NCI-H2196 (cell line): Measurements from ENCODE around the gene C17orf78.
"Not testable (repeated sequence)": the region's sequence is repeated elsewhere in the genome, so short reads cannot be mapped to it uniquely, and the experiment has no call there.

Source experiments
- DNase-seq: peaks from one replicate; lab custom pipeline; 2025; ENCODE audit not compliant: unreplicated experiment; lab: John Stamatoyannopoulos, UW

The C17orf78 gene

DNA sequence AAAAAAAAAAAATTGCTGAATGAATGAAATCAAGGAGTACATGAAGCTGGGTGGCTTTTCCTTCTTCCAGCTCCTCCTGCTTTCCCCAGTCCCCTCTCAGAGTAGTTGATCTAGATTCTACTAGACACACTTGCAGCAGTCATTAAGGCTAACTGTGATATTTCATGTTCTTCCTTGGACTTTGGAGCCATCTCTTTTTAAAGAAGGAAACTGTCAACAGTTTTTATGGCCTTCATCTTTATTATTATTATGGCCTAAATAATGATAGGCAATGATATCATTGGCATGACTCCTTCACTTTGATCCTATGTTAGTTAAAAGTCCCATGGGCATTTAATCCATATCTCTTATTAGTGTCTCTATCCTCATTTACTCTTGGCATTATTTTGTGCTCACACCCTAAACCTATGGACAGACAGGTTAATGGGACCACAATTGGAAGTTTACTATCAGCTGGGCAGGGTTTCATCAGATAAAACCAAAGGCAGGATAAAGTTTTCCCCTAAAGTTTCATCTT, 9.7 kb downstream of the C17orf78 start:
- DNase-seq: no peak

DNA sequence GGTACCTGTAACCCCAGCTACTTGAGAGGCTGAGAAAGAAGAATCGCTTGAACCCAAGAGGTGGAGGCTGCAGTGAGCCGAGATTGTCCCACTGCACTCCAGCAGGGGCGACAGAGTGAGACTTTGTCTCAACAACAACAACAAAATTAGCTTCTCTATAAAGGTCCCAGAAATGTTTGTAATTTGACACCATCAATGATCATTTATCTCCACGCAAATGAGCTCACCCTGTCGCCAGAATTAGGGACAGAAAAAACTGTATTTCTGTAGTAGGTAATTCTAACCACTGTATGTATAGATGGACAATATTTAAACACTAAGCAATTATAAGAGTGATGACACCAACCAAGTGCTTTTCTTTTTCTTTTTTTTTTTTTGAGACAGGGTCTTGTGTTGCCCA, 10.7 kb downstream of the C17orf78 start:
- DNase-seq: no peak

DNA sequence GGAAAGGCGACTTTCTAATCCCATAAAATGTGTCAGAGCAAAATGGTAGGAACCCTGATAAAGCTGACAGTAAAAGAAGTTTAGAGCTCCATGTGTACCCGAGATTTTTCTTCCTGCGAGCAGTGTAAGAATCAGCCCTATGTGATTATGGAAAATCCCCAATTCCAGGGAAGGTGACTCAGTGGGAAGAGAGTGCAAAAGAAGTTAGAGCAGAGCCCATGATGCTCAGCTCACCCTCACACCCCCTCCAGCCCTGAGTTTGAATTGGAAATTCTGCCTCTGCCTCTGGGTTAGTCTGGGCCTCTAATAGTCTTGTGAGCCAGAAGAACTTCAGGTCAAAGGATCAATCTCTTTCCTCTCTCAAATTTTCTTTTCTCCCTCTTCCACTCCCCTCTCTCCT, 12.5 kb downstream of the C17orf78 start:
- no peak for DNase-seq

DNA sequence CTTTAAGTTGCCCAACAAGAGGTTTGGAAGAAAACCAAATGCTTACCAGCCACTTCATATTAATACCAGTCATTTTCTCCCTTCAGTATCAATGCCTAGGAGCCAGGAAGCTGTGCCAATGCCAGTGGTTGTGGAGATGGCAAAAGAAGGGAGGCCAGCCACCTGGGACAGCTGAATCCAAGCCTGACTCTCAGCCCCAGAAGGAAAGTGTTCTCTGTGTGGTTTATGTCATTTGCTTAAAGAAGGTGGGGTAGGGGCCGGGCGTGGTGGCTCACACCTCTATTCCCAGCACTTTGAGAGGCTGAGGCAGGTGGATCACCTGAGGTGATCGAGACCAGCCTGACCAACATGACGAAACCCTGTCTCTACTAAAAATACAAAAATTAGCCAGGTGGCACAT, 13.4 kb downstream of the C17orf78 start:
- no peak for DNase-seq

DNA sequence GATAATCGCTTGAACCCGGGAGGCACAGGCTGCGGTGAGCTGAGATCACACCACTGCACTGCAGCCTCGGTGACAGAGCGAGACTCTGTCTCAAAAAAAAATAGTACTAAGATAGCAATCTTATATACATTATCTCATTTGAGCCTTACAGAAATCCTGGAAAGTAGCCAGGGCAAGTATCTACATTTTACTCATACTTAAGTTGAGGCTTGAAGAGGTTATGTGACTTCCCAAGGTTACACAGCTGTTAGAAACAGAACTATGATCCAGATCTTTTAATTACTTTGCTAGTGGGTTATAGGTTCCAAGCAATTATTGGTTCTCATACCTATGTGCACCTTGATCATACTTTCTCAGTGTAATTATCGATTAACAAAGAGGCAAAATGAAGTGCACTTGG, 15.4 kb downstream of the C17orf78 start:
- no peak for DNase-seq

DNA sequence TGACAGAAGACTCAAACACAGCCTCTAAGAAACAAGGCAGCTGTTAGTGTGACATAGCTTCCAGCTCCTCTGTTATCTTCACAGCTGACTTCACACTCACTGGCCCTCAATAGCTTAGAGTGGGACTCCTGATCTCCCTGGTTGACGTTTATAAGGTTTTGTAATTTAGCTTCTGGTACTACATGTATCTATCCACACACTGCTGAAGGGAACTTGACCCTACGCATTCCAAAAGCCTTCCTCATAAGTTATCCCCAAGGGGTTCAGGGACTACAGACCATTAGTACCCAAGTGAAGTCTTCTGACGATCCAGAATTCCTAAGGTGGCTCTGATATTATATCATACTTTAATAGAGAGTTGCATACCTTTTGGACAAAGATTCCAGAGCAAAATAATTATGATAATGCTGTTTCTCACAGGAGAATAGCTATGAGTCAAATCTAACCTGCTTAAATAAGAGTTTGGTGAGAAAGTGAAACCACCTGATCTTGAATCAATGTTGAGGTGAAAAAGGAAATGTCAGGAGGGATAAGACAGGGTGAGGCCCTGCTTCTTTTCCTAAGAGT, 16.3 kb downstream of the C17orf78 start:
- no peak for DNase-seq

DNA sequence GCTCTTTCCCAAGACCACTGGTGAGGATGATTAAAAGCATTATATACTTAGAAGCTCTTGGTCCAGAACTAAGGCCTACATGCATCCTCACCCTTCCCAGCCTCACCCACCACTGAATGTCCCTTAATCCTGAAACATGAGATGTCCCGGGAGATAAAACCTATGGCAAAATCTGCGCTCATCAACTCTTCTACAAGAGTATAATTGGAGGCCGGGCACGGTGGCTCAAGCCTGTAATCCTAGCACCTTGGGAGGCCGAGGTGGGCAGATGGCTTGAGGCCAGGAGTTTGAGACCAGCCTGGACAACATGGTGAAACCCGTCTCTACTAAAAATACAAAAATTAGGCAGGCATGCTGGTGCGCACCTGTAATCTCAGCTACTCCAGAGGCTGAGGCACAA, 17.6 kb downstream of the C17orf78 start:
- no peak for DNase-seq

DNA sequence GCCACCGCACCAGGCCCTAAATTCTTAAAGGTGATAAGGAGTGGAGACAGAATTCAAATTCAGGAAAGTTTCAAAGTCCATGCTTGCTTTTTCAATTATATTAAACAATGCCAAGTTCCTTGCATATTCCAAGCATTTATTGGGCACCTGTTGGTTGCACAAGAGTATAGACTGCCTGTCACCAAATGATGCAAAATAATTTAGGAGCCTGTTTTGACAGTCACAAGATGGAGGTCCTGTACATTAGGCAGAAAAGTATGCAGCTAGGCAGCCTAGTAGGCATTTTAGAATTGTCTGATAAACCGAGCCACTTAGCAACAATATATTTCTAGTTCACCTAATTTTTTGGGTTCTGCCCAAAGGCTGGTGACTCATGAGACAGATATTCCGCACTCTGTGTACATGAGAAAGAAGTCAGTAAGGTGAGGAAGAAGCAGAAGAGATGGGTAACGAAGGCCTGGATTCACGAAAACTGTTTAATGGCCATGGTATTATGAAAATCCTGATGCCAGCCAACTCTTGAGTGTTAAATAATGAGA, 23.5 kb downstream of the C17orf78 start:
- DNase-seq: no peak

DNA sequence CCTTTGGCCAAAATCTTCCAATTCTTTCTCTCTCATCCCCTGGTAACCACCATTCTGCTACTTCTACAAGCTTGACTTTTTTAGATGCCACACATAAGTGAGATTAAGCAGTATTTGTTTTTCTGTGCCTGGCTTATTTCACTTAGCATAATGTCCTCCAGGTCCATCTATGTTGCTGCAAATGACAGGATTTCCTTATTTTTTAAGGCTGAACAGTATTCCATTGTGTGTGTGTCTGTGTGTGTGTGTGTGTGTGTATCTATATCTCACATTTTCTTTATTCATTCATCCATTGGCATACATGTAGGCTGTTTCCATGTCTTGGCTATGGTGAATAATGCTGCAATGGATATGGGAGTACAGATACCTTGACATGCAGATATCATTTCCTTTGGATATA, 24.7 kb downstream of the C17orf78 start:
- no peak for DNase-seq

DNA sequence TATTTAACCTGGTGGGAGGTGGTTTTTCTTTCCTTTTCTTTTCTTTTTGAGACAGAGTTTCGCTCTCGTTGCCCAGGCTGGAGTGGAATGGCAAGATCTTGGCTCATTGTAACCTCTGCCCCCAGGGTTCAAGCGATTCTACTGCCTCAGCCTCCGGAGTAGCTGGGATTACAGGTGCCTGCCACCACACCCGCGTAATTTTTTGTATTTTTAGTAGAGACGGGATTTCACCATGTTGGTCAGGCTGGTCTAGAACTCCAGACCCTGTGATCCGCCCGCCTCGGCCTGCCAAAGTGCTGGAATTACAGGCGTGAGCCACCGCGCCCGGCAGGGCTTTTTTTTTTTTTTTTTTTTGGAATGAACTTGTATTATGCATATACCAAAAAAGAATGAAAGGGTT, 29.7 kb downstream of the C17orf78 start:
- not testable (repeated sequence) for DNase-seq

DNA sequence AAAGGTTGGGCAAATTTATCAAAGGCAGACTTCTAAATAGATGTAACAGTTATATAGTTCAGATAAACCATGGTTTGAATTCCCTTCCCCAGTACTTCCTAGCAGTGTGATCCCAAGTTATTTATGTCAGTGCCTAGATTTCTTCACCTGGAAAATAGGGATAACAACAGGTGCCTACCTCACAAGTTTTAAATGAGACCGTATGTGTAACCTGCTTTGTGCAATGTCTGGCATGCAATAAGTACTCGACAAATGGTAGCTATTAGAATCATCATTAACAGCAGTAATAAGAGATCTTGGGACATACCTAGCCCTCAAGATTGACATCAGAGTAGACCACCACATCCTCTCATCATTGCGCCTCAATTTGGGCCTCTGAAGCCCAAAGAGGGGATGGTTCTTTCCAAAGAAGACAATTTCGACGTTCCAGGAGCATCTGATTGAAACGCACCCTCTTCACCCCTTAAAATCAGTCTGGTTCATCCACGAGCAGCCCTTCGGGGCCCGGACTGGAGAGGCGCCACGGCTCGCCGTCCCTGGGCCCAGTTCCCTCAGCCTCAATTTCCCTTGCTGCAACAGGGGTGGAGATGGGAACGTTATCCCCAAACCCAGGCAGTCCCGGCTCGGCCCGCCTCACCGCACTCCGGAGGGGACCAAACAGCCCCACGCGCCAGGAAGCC, 30.3 kb downstream of the C17orf78 start:
- no peak for DNase-seq

DNA sequence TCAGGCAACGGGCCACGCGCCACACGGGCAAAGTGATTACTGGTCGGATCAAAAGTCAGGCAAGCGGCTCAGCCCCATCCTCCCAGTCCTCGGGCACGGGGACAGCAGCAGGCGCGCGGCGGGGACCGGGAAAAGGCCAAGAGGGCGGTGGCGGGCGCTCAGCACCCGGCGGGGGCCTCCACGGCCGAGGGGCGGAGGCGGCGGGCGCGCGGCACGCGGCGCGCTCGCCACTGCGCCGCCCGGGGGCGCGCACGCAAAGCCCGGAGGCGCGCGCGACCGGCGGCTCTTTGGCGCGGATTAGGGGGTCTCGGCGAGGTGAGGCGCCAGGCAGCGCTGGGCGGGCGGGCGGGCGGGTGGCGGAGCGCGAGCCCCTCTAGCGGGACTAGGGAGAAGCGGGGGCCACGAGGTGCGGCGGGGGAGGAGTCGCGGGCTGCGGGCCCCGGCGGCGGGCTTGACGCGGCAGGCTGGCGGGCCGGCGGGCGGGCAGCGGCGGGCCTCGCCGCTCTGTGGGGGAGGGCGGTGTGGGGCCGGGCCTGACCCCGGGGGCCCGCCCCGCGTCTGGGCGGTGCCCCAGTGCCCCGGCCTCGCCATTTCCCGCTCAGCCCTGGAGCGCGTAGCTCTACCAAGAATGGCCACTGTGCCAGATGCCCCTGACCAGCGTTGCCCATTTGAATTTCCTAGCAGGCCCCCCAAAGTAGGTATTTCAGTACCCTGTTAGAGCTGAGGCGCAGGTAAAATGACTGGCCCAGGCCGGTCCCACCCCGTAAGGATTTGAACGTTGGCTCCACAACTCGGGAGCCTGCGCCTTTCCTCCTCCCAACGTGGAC, 31.1 kb downstream of the C17orf78 start, which contains the start of the genes ACACA and TADA2A:
TSS of gene ACACA (minus strand) at position 202 of the 827 bp plus-strand sequence. CDS start 537 bp downstream, outside the sequence.
TSS of gene TADA2A (plus strand) at position 252 of the 827 bp plus-strand sequence. CDS start 4,480 bp downstream, outside the sequence.
- DNase-seq: peak; percentile 76

DNA sequence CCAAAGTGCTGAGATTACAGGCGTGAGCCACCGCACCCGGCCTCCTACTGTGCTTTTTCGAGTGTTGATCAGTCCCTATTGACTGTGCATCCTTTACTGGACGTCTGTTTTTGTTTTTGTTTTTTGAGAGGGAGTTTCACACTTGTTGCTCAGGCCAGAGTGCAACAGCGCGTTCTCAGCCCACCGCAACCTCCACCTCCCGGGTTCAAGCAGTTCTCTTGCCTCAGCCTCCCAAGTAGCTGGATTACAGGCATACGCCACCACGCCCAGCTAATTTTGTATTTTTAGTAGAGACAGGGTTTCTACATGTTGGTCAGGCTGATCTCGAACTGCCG, 32.3 kb downstream of the C17orf78 start:
- not testable (repeated sequence) for DNase-seq

DNA sequence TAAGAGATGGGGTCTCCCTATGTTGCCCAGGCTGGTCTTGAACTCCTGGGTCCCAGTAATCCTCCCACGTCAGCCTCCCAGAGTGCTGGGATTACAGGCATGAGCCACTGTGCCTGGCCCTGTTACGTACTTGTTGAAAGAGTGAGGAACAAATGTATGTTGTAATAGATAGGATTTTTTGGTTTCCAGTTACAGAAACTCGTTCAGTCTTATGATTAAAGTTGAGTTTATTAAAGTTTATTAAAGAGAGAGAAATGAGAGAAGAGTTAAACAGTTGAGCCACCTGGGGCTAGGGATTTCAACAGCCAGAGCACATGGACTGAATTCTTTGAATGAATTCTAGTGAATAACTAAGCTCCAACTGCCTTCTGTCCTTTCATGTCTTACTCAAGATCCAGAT, 34.6 kb downstream of the C17orf78 start:
- no peak for DNase-seq

DNA sequence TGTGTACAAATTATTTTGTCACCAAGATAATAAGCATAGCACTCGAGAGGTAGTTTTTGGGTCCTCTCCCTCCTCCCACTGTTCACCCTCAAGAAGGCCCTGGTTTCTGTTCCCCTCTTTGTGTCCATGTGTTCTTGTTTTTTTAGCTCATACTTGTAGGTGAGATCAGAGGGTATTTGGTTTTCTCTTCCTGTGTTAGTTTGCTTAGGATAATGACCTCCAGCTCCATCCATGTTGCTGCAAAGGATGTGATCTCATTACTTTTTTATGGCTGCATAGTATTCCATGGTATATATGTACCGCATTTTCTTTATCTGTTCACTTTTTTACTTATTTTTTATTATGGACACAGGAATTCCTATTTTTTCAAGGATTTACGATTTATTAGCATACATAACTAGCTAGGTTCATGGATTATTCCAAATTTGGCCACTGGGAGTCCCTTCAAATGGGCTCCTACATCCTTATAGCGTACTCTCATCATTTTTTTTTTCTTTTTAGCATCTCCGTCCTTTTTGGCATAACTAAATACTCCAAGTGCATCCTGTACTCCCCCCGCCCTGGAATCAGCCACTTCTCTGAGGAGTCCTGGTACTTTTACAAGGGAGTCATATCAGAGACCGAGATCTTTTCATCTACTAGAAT, 38.2 kb downstream of the C17orf78 start:
- no peak for DNase-seq

DNA sequence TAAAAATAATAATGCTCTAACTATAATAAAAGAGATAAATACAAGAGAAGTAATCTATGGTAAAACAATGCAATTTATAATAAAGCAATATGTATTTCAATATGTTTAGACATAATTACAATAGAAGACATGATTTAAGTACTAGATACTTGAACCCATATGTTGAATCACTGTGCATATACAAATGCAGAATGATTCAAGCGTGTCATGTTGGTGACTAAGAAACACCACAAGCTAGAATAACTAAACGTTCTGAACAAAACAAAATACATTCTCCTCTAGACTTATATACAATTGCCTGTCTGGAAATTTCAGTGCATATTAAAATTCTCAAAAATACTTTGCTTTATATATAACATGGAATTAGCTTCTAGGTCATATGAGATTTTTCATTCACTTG, 42.1 kb downstream of the C17orf78 start:
- no peak for DNase-seq

DNA sequence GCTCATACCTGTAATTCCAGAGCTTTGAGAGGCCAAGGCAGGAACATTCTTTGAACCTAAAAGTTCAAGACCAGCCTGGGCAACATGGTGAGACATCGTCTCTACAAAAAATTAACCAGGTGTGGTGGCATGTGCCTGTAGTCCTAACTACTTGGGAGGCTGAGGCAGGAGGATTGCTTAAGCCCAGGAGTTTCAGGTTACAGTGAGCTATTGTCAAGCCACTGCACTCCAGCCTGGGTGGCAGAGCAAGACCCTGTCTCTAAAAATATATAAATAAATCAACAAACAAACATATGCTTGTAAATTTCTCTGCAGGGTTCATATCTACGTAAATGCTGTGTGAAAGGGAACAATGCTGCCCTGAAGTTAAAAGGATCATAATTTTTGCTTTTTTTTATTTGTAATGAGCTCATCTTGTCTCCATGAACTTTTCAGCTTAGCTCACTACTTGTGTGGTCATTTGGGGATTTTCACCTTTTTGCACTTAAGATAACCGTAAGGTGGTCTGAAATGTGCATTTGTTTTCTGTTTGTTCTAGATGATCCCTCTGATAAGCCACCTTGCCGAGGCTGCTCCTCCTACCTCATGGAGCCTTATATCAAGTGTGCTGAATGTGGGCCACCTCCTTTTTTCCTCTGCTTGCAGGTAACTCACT, 47.3 kb downstream of the C17orf78 start:
- no peak for DNase-seq

DNA sequence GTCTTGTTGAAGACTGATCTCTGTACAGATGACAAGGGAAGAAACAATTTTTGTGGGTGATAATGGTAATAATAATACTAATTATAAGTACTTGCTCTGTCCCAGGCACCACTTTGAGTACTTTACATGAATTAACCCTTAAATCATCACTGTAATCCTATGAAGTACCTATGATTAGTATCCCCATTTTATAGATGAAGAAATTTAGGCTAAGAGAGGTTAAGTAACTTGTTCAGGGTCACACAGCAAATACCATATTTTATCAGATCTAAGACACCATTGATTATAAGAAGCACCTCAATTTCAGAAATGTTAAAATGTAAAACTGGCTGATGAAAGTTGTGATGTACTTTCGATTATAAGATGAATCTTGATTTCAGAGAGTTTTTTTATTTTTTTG, 49.5 kb downstream of the C17orf78 start:
- no peak for DNase-seq

DNA sequence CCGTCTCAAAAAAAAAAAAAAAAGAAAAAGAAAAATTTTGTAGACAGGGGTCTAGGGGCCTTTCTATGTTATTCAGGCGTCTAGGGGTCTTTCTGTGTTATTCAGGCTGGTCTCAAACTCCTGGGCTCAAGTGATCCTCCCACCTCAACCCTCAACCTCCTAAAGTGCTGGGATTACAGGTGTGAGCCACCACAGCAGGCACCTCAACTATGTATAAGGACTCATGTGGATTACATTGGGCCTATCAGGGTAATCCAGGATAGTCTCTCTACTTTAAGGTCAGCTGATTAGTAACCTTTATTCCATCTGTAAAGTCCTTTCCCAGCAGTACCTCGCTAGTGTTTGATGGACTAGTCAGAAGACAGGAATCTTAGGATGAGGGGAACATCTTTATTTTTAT, 53.3 kb downstream of the C17orf78 start:
- DNase-seq: no peak

DNA sequence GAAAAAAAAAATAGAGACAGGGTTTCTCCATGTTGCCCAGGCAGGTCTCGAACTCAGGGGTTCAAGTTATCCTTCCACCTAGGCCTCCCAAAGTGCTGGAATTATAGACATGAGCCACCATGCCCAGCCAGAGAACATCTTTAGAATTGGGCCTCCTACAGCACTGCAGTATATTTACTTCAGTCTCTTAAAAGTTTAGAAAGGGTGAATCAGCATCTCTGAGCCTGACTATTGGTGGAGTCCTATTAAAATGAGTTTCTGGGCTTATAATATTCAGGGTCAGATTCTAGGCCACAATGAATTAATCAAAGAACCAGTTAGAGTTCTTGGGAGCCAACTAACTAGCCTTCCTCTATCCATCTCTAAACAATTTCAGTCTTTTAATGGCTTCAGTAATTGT, 53.7 kb downstream of the C17orf78 start:
- DNase-seq: no peak
